HUDEP-2 (cell line): ENCODE data around the gene FUT7.

Source experiments
- DNase-seq, 76 experiments: peaks; one replicate each; lab custom pipeline; 2025; ENCODE audit not compliant: unreplicated experiment in 76 of 76; lab: John Stamatoyannopoulos, UW

Gene FUT7

GRCh38 chr9:137007108-137007815 lies 24.6 kb downstream of the FUT7 start:
- no peak for DNase-seq

- DNase-seq = no peak
Measured at GRCh38 chr9:137006116-137007003, 25.5 kb downstream of the FUT7 start.

- DNase-seq = peak in 20 of 76 experiments; percentile 15 to 48 (median 26)
Measured at GRCh38 chr9:137004285-137004684, 27.6 kb downstream of the FUT7 start.

GRCh38 chr9:137002646-137003041 lies 29.2 kb downstream of the FUT7 start:
- DNase-seq = no peak

- DNase-seq = no peak
Measured at GRCh38 chr9:137001857-137002645, 29.8 kb downstream of the FUT7 start.

- no peak for DNase-seq
Measured at GRCh38 chr9:137000177-137000930, 31.5 kb downstream of the FUT7 start.

- no peak for DNase-seq
Measured at GRCh38 chr9:136997830-136998234, 34.1 kb downstream of the FUT7 start.

- DNase-seq = no peak
Measured at GRCh38 chr9:136997371-136997770, 34.5 kb downstream of the FUT7 start.

- DNase-seq = peak in 40 of 76 experiments; percentile 10 to 56 (median 30)
Measured at GRCh38 chr9:136996361-136997292, 35.3 kb downstream of the FUT7 start, which contains the start of gene CLIC3. CLIC3 (minus strand) TSS chr9:136996568; CDS start chr9:136996543, 25 bp downstream.

GRCh38 chr9:136995772-136996311 lies 36.0 kb downstream of the FUT7 start:
- peak in 33 of 76 experiments; percentile 8 to 59 (median 27) for DNase-seq

GRCh38 chr9:136995362-136995761 lies 36.5 kb downstream of the FUT7 start:
- no peak for DNase-seq

- no peak for DNase-seq
Measured at GRCh38 chr9:136994888-136995230, 37.0 kb downstream of the FUT7 start.

- DNase-seq = no peak
Measured at GRCh38 chr9:136994180-136994887, 37.6 kb downstream of the FUT7 start.

- no peak for DNase-seq
Measured at GRCh38 chr9:136992819-136993369, 39.0 kb downstream of the FUT7 start.

- DNase-seq = peak in 74 of 76 experiments; percentile 24 to 94 (median 82)
Measured at GRCh38 chr9:136991993-136992818, 39.7 kb downstream of the FUT7 start, which contains the start of gene PAXX. PAXX (plus strand) TSS chr9:136992422; CDS start chr9:136992444, 22 bp downstream.

GRCh38 chr9:136990242-136990911 lies 41.5 kb downstream of the FUT7 start:
- DNase-seq = no peak
